ENCODE data around the gene RRM2.

Gene RRM2

GRCh38 chr2:10125842-10126631 is 3.5 kb downstream of the RRM2 start:
- DNase-seq (ENCODE audit: extremely low read depth, low read depth): no peak
- TF ChIP-seq CTCF (IDR thresholded peaks at IDR 0.05; ENCODE audit: low read depth, low read length): no peak

- DNase-seq (ENCODE audit: extremely low read depth, low read depth): no peak
- no peak for TF ChIP-seq CTCF (IDR thresholded peaks at IDR 0.05; ENCODE audit: low read depth, low read length)
These were observed 4.1 kb downstream of the RRM2 start for GRCh38 chr2:10126632-10127026.

GRCh38 chr2:10128420-10128819 is 5.9 kb downstream of the RRM2 start:
- DNase-seq (ENCODE audit: extremely low read depth, low read depth): no peak
- TF ChIP-seq CTCF (IDR thresholded peaks at IDR 0.05; ENCODE audit: low read depth, low read length): no peak

- no peak for TF ChIP-seq CTCF (IDR thresholded peaks at IDR 0.05; ENCODE audit: low read depth, low read length)
- DNase-seq (ENCODE audit: extremely low read depth, low read depth): no peak
These were observed 7.0 kb downstream of the RRM2 start for GRCh38 chr2:10129490-10129889.

GRCh38 chr2:10132043-10132575 is 9.6 kb downstream of the RRM2 start:
- no peak for TF ChIP-seq CTCF (IDR thresholded peaks at IDR 0.05; ENCODE audit: low read depth, low read length)
- DNase-seq (ENCODE audit: extremely low read depth, low read depth): no peak

- no peak for DNase-seq (ENCODE audit: extremely low read depth, low read depth)
- no peak for TF ChIP-seq CTCF (IDR thresholded peaks at IDR 0.05; ENCODE audit: low read depth, low read length)
These were observed 10.1 kb downstream of the RRM2 start for GRCh38 chr2:10132596-10132995.

- no peak for TF ChIP-seq CTCF (IDR thresholded peaks at IDR 0.05; ENCODE audit: low read depth, low read length)
- no peak for DNase-seq (ENCODE audit: extremely low read depth, low read depth)
These were observed 10.6 kb downstream of the RRM2 start for GRCh38 chr2:10132996-10133647.
